ENCODE data around the gene GRPEL1.
A peak's percentile ranks its signal among the peaks of the same experiment; 100 is the strongest.
"Not testable (repeated sequence)": the region's sequence is repeated elsewhere in the genome, so short reads cannot be mapped to it uniquely, and the experiment has no call there.

Gene GRPEL1

DNA sequence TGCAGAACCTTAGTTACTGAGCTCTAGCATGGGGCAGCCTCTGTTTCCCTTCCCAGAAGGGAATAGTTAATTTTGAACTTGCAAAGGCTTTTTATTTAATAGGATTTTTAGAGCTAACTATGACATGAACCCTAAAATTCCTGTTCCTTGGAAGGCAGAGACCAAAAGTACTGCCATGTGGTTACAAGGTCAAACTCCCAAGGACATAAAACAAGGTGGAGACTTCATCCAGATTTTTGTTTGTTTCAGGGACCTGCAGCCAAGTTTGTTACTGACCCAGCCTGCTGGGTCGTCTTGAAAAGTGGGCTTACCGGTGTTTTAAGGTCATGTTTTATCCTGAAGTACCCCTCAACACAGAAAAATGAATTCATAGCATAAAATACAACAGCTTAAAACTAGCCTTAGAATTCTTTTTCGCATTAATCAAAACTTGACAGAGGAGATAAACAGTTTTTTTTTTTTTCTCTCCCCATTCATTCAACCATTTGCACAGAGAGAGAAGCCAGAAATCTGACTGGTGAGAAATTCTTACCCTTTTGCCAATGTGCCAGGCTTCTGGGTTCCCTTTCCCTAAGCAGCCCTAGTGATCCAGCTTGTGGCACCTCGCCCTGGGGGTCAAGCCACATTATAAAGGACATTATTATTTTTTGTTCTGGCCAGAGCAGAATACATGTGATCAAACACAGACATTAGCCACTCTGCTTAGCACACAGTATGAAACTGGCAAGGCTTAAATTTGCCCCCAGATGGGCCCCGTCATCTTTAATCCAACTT lies 21.5 kb upstream of the GRPEL1 start:
- no peak for DNase-seq

- DNase-seq = no peak
These were observed 19.2 kb upstream of the GRPEL1 start for GRCh38 chr4:7087036-7087435.

- DNase-seq = no peak
These were observed 18.5 kb upstream of the GRPEL1 start for GRCh38 chr4:7086384-7086783.

GRCh38 chr4:7084564-7084961 lies 16.7 kb upstream of the GRPEL1 start:
- DNase-seq = not testable (repeated sequence)

- DNase-seq = no peak
These were observed 16.0 kb upstream of the GRPEL1 start for GRCh38 chr4:7083597-7084563.

- DNase-seq = not testable (repeated sequence)
These were observed 12.0 kb upstream of the GRPEL1 start for GRCh38 chr4:7079909-7080308.

DNA sequence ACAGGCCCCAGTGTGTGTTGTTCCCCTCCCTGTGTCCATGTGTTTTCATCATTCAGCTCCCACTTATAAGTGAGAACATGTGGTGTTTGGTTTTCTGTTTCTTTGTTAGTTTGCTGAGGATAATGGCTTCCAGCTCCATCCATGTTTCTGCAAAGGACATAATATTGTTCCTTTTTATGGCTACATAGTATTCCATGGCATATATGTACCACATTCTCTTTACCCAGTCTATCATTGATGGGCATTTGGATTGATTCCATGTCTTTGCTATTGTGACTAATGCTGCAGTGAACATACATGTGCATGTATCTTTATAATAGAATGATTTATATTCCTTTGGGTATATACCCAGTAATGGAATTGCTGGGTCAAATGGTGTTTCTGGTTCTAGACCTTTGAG lies 11.6 kb upstream of the GRPEL1 start:
- not testable (repeated sequence) for DNase-seq

DNA sequence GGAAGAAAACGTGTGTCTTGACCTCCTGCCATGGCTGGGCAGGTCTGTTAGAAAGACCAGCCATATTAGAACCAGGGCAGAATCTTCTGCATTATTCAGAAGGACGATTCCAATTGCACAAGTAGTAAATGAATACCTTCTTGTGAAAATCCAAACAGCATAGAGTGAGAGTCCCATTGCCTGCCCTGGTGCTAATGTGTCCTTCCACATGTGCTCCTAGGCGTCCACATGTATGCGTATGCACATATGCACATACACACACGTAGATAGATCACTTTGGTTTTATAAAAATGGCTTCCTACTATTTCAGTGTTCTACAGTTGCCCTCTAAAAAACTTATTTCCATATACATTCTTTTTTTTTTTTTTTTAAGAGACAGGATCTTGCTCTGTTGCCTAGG lies 10.2 kb upstream of the GRPEL1 start:
- no peak for DNase-seq

GRCh38 chr4:7077371-7077770 lies 9.5 kb upstream of the GRPEL1 start:
- DNase-seq = no peak

DNA sequence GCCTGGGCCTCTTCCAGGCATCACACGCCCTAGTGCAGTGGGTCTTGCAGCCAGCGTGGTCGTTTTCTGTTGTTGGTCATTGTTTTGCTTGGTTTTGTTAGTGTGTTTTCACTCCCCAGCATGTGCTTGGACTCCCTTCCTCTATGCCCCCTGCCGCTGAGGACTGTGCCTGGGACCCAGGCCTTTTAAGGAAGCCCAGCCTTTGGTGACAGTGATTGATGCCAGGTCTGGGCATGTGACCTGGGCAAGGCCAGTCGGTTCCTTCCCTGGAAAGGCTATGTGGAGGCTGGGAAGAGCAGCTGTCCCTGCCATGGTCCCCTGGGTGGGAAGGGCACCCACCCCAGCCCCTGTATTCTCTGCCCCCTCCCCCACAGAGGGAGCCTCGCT lies 8.8 kb upstream of the GRPEL1 start:
- DNase-seq = no peak

DNA sequence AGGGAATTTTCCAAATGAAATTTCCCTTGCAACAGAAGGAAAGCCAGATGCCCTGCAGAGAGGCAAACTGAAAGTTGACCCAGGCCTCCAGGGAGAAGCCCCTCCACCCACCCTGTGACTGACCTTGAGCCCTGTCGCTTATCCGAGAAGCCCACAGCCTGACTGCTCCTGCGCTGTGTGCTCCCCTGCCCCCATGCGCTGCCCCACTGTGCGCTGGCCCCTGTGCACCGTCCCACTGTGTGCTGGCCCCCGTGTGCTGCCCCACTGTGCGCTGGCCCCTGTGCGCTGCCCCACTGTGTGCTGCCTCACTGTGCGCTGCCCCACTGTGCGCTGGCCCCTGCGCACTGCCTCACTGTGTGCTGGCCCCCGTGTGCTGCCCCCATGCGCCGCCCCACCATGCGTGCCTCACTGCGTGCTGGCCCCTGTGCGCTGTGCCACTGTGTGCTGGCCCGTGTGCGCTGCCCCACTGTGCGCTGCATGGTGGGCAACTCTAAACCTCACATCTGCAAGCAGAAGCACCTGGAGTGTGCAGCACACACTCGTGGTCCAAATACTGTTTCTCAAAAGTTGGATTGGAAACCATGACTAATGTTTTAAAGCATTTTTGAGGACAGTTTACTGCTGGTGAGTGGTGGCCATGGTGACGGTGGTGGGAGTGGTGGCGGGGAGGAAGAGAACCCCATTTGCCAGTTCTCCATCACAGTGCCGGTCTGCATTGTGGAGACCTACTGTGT lies 8.3 kb upstream of the GRPEL1 start:
- DNase-seq = no peak

- no peak for DNase-seq
These were observed 6.6 kb upstream of the GRPEL1 start for GRCh38 chr4:7074426-7074825.

DNA sequence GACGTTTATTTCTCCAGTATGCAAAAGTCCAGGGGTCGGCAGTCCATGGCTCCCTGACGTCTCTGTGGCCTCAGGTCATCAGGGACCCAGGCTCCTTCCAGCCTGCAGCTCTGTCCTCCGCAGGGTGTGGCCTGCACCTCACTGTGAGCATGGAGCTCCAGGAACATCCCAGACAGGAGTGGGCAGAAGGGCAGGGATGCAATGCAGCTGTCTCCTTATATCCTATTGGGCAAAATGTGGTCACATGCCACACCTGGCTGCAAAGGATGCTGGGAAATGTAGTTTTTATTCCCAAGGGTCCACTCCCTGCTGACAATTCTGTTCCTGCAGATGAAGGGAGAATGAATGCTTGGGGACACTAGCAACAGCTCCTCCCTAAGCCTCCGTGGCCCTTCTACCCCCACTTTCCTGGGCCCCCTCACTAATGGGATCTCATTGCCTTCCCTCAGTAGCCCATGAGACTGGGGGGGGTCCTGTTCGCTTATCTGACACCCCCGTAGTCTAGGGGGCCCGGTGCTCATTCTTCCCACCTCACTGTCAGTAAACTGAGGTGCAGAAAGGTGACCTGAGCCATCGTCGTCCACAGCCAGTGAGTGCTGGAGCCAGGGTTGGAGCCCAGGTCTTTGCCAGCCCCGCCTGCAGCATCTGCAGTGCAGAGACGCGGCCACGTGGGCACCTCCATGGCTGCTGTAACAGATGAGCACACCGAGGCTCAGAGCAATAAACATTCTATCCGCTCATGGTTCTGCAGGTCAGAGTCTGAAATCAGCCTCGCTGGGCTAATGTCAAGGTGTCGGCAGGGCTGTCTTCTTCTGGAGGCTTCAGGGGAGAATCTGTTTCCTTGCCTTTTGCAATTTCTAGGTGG lies 5.9 kb upstream of the GRPEL1 start:
- peak; percentile 18 to 30 for DNase-seq

DNA sequence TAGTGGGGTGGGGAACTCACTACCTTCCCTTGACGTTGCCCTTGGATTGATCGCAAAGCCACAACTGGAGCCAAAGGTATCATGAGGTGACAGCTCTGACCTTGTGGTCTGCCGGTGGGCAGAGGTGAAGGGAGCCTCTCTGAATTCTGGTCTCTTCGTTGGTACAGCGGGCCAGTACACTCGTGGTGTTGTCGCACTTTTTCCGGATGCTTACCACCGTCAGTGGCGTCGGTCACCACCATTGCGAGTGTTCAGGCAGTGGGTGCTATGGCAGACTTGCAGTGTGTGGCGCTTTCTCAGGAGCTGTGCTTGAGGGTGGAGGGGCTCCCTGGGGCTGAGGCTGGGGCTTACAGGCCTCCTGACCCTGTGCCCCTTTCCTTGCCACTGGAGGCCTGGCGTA lies 5.2 kb upstream of the GRPEL1 start:
- no peak for DNase-seq

- DNase-seq = peak; percentile 28 to 45
These were observed 3.1 kb upstream of the GRPEL1 start for GRCh38 chr4:7070729-7071511.

DNA sequence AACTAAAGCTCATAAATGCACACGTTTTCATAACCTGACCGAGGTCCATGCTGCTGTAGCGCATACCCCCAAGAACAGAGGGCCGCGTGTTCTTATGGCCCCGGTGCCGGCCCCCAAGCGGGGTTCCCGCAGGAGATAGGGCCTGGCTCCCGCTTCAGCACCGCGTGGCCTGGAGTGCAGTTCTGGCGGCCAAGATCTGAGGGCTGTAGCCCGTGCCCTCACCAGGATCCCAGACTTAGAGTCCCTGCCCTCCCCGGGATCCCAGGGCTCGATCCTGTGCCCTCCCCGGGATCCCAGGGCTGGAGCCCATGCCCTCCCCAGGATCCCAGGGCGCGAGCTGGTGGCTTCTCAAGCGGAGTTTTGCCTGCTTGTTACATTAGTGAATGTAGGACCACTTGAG lies 1.0 kb upstream of the GRPEL1 start:
- DNase-seq = no peak

DNA sequence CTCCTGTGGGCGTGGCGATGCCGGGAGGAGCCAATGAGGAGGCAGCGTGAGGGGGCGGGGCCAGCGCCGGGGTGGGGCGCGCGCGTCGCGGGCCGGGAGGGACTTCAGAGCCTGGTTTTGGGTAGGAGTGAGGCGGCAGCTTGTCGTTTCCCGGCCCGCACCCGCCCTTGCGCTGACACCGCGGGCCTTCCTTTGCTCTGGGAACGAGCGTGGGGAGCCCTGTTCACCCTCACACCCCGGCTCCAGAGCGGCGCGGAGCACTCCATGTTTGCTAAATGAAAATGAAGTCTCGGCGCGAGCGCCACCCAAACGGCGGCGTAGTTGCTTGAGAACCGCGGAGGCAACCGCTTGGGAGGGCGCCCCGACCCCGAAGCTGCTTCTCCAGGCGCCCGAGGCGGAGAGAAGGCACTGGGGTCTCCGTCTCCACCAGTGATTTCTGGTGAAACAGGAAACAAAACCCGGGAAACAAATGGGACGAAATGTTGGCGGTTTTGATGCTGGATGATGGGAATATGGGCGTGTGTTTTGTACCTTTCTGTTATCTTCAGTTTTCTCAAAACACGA lies 497 bp upstream of the GRPEL1 start:
- DNase-seq = no peak

DNA sequence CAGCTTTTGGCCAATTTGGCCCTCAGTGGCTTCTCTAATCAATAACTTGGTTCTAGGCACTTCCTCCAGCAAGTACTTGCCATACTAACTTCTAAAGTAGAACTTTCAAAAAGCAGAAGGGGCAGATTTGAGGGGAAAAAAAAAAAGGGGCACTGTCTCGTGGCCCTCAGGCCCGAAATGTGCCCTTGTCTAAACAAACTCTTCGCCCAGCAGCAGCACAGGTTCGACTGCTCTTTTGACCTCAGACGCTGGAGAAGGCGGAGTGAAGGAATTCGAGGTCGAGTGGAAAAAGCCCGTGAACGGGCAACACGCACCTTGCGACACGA lies 775 bp downstream of the GRPEL1 start:
- DNase-seq = no peak

DNA sequence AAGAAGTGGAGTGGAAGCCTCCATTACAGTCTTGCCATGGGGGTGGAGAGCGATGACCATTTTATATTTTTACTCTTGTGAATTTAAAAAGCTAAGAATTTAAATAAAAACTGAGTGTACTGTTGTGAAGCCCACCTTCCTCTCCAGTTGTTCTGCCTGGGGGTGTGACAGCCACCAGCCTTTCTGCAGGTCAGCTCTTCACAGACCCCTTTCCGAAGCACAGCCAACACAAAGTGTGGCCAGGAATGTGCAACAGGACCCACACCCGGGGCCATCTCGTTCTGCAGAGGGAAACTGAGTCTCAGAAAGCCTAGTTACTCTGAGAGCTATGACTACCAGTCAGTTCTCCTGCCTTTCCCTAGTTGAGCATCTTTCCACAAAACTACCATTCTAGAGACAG lies 1.4 kb downstream of the GRPEL1 start:
- no peak for DNase-seq

GRCh38 chr4:7066006-7066405 lies 1.9 kb downstream of the GRPEL1 start:
- DNase-seq = no peak

GRCh38 chr4:7063362-7063761 lies 4.5 kb downstream of the GRPEL1 start:
- DNase-seq = no peak
